ENCODE measurements around the gene ATP6V1G1. TPM values are rescaled to one million over a fixed set of nuclear protein-coding genes. Genes with fewer than 3 reads are reported as not detected.

Gene ATP6V1G1
- total and polyA plus RNA-seq, 2 of the 13 experiments (the other 11 are each of a cell fraction or from before 2014, with no cell fraction given): 108 to 158 TPM

GRCh38 chr9:114538241-114538640, 49.3 kb upstream of the ATP6V1G1 start (continued):
- TF ChIP-seq ZNF713 (CRISPR knock-in tag; IDR thresholded peaks at IDR 0.05): no peak
- TF ChIP-seq GPBP1L1 (CRISPR knock-in tag; IDR thresholded peaks at IDR 0.05): no peak
- TF ChIP-seq ZNF101 (CRISPR knock-in tag; IDR thresholded peaks at IDR 0.05; ENCODE audit: borderline replicate concordance, low read depth): no peak
- TF ChIP-seq CTCF (CRISPR knock-in tag; IDR thresholded peaks at IDR 0.05): peak; percentile 59
- TF ChIP-seq JDP2 (CRISPR knock-in tag; IDR thresholded peaks at IDR 0.05; ENCODE audit: borderline replicate concordance): no peak
- TF ChIP-seq ZNF317 (CRISPR knock-in tag; IDR thresholded peaks at IDR 0.05): no peak
- no peak for TF ChIP-seq USF2 (IDR thresholded peaks at IDR 0.05; ENCODE audit: low read depth, low read length)
- no peak for TF ChIP-seq USF2 (CRISPR knock-in tag; IDR thresholded peaks at IDR 0.05; ENCODE audit: borderline replicate concordance)
- no peak for TF ChIP-seq MTF1 (CRISPR knock-in tag; IDR thresholded peaks at IDR 0.05)
- TF ChIP-seq HNRNPK (IDR thresholded peaks at IDR 0.05; ENCODE audit: low read depth, low read length, poor library complexity, severe bottlenecking): no peak
- no peak for TF ChIP-seq SOX6 (IDR thresholded peaks at IDR 0.05)
- no peak for TF ChIP-seq SOX6 (CRISPR knock-in tag; IDR thresholded peaks at IDR 0.05)
- TF ChIP-seq STAG1 (CRISPR knock-in tag; IDR thresholded peaks at IDR 0.05): peak; percentile 57
- TF ChIP-seq HOXD1 (CRISPR knock-in tag; IDR thresholded peaks at IDR 0.05): no peak
- peak; percentile 39; the same call in 1 of the 2 replicates for TF ChIP-seq SMC3 (IDR thresholded peaks at IDR 0.05; ENCODE audit: low read length)
- TF ChIP-seq ZSCAN30 (CRISPR knock-in tag; IDR thresholded peaks at IDR 0.05): no peak
